ENCODE data around the gene COPG2.

- TF ChIP-seq EZH2phosphoT487 (IDR thresholded peaks at IDR 0.05) = no peak
- TF ChIP-seq, protein P1, sequence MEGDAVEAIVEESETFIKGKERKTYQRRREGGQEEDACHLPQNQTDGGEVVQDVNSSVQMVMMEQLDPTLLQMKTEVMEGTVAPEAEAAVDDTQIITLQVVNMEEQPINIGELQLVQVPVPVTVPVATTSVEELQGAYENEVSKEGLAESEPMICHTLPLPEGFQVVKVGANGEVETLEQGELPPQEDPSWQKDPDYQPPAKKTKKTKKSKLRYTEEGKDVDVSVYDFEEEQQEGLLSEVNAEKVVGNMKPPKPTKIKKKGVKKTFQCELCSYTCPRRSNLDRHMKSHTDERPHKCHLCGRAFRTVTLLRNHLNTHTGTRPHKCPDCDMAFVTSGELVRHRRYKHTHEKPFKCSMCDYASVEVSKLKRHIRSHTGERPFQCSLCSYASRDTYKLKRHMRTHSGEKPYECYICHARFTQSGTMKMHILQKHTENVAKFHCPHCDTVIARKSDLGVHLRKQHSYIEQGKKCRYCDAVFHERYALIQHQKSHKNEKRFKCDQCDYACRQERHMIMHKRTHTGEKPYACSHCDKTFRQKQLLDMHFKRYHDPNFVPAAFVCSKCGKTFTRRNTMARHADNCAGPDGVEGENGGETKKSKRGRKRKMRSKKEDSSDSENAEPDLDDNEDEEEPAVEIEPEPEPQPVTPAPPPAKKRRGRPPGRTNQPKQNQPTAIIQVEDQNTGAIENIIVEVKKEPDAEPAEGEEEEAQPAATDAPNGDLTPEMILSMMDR (IDR thresholded peaks at IDR 0.05) = no peak
Measured at GRCh38 chr7:130486954-130487436, 181.6 kb downstream of the COPG2 start.
